Trophoblast cell (in vitro differentiated cells and primary cell): Measurements from ENCODE around the gene GNAS.

Source experiments
- DNase-seq, 2 donors: peaks; one replicate each; pipeline ENCODE4 v3.0.0-alpha.2; 2016
- H2AFZ ChIP-seq: 2 replicates; pipeline ENCODE4 v1.6.1; 2013; ENCODE audit warnings: low read length, moderate library complexity, mild to moderate bottlenecking; ENCODE audit not compliant: insufficient read depth, poor library complexity
- H2AK5ac ChIP-seq: 2 replicates; pipeline ENCODE4 v1.6.1; 2013; ENCODE audit warnings: mild to moderate bottlenecking, low read length
- H2BK120ac ChIP-seq: 2 replicates; pipeline ENCODE4 v1.6.1; 2013; ENCODE audit warnings: low read length, mild to moderate bottlenecking, moderate library complexity; ENCODE audit not compliant: insufficient read depth, poor library complexity
- H2BK12ac ChIP-seq: 2 replicates; pipeline ENCODE4 v1.6.1; 2013; ENCODE audit warnings: mild to moderate bottlenecking, low read length, moderate library complexity
- H2BK5ac ChIP-seq: 2 replicates; pipeline ENCODE4 v1.6.1; 2013; ENCODE audit warnings: low read length, low read depth, moderate library complexity, mild to moderate bottlenecking; ENCODE audit not compliant: poor library complexity
- H3K14ac ChIP-seq: 2 replicates; pipeline ENCODE4 v1.6.1; 2013; ENCODE audit warnings: mild to moderate bottlenecking, low read length
- H3K18ac ChIP-seq: 2 replicates; pipeline ENCODE4 v1.6.1; 2013; ENCODE audit warnings: mild to moderate bottlenecking, low read length
- H3K23ac ChIP-seq: 2 replicates; pipeline ENCODE4 v1.6.1; 2013; ENCODE audit warnings: low read length
- H3K27ac ChIP-seq: 2 replicates; pipeline ENCODE4 v1.5.1; 2013; ENCODE audit warnings: low read depth, mild to moderate bottlenecking, inconsistent platforms, low read length, moderate library complexity
- H3K27me3 ChIP-seq: 2 replicates; pipeline ENCODE4 v1.6.1; 2013; ENCODE audit warnings: inconsistent platforms, mild to moderate bottlenecking, low read length, moderate library complexity; ENCODE audit not compliant: insufficient read depth
- H3K36me3 ChIP-seq, 2 experiments: 1 replicate in 1 of 2; 2 replicates in 1 of 2; pipeline ENCODE4 v1.6.1; 2013; ENCODE audit warnings: low read length in 2 of 2, mild to moderate bottlenecking in 2 of 2, moderate library complexity in 1 of 2; ENCODE audit not compliant: insufficient read depth in 2 of 2, control insufficient read depth in 1 of 2
- H3K4ac ChIP-seq: 2 replicates; pipeline ENCODE4 v1.6.1; 2013; ENCODE audit warnings: low read depth, mild to moderate bottlenecking, low read length, moderate library complexity
- H3K4me1 ChIP-seq, 2 experiments: 1 replicate in 1 of 2; 2 replicates in 1 of 2; pipeline ENCODE4 v1.6.1; 2013; ENCODE audit warnings: low read length in 2 of 2, mild to moderate bottlenecking in 2 of 2, moderate library complexity in 1 of 2; ENCODE audit not compliant: insufficient read depth in 2 of 2, control insufficient read depth in 1 of 2
- H3K4me2 ChIP-seq: 2 replicates; pipeline ENCODE4 v1.6.1; 2013; ENCODE audit warnings: inconsistent platforms, mild to moderate bottlenecking, low read length, moderate library complexity
- H3K4me3 ChIP-seq: 2 replicates; pipeline ENCODE4 v1.5.1; 2013; ENCODE audit warnings: mild to moderate bottlenecking, low read depth, low read length, inconsistent platforms
- H3K79me1 ChIP-seq: one replicate; pipeline ENCODE4 v1.6.1; 2013; ENCODE audit warnings: low read length
- H3K79me2 ChIP-seq: 2 replicates; pipeline ENCODE4 v1.6.1; 2013; ENCODE audit warnings: low read length, mild to moderate bottlenecking; ENCODE audit not compliant: control insufficient read depth, insufficient read depth, poor library complexity
- H3K9ac ChIP-seq: 2 replicates; pipeline ENCODE4 v1.6.1; 2013; ENCODE audit warnings: mild to moderate bottlenecking, low read length
- H3K9me3 ChIP-seq: 2 replicates; pipeline ENCODE4 v1.6.1; 2013; ENCODE audit warnings: low read depth, mild to moderate bottlenecking, control low read depth, inconsistent platforms, low read length; ENCODE audit not compliant: insufficient read depth
- H4K12ac ChIP-seq: 2 replicates; pipeline ENCODE4 v1.6.1; 2013; ENCODE audit warnings: low read depth, mild to moderate bottlenecking, low read length, moderate library complexity
- H4K8ac ChIP-seq: 2 replicates; pipeline ENCODE4 v1.6.1; 2013; ENCODE audit warnings: low read depth, mild to moderate bottlenecking, low read length, moderate library complexity
- H4K91ac ChIP-seq: one replicate; pipeline ENCODE4 v1.6.1; 2013; ENCODE audit warnings: low read depth, mild to moderate bottlenecking, low read length, moderate library complexity
- WGBS: extraction: QIAGEN DNeasy Blood & Tissue Kit; methylation state at CpG from one replicate; pipeline ENCODE4 v1.1.7; 2013; ENCODE audit warnings: missing lambda C conversion rate; ENCODE audit not compliant: insufficient read length, insufficient coverage; ENCODE audit errors: extremely low coverage; 5-methylcytosine and 5-hydroxymethylcytosine counted together

GNAS gene

DNA sequence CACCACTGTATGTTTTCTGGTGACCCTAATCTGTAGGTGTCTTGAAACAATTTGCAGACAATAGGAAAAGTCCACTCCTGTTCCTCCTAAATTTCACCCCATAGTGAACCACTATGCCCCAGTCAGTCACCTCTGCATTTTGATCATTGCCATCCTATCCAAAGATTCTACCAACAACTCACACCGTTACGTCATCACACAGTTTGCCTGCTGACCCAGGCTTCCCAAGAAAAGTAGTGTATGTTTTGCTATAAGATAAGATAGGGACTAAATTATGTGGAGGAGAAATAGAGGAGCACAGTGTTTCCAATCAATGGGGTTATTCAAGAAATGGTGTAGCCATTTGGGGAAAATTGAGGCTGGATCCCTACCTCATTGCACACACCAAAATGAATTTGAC is 58.8 kb downstream of the GNAS start:
- no peak overlapping the region for H3K18ac ChIP-seq
- no peak overlapping the region for H3K9ac ChIP-seq
- no peaks in the 10 kb centered on the region for H3K9me3 ChIP-seq
- H3K4me3 ChIP-seq, result no peak overlapping the region
- no peak overlapping the region for H4K8ac ChIP-seq
- H3K4me2 ChIP-seq, result no peak overlapping the region
- H3K36me3 ChIP-seq, result peaks cover 24 to 46% of the 10 kb centered on the region in 2 experiments
- H2BK120ac ChIP-seq, result no peak overlapping the region
- H3K4me1 ChIP-seq, result peaks cover 0 to 2% of the 10 kb centered on the region in 2 experiments
- H3K79me1 ChIP-seq, result no peaks in the 10 kb centered on the region
- no peak for DNase-seq
- no peak overlapping the region for H2AFZ ChIP-seq
- no peak overlapping the region for H3K4ac ChIP-seq
- H3K79me2 ChIP-seq, result no peaks in the 10 kb centered on the region
- no peak overlapping the region for H4K91ac ChIP-seq
- no peak overlapping the region for H3K14ac ChIP-seq
- no peak overlapping the region for H3K27ac ChIP-seq
- no peak overlapping the region for H2AK5ac ChIP-seq
- H3K27me3 ChIP-seq, result no peaks in the 10 kb centered on the region
- H2BK12ac ChIP-seq, result no peak overlapping the region
- no CpG with 5 or more reads among the region's 2 CpGs for WGBS
- H4K12ac ChIP-seq, result no peak overlapping the region
- H2BK5ac ChIP-seq, result no peak overlapping the region
- H3K23ac ChIP-seq, result no peak overlapping the region

DNA sequence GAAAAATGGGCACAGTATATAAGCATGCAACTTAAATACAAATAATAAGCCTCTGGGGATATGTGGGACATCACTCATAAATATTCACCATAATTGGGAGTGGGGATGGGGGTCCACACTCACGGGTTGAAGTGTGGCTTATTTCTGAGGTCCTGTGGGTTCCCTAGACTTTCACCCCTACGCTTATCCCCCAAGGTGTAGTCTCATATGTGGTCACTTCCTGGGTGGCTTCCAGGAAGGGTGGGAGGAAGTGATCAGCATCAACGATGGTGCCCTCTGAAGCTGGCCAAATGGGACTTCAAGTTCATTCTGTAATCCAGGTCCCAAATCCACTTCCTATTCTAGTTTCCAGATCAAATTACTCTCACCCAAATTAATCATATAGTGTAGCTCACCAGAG is 59.5 kb downstream of the GNAS start:
- DNase-seq, result no peak
- Histone ChIP-seq H4K12ac (no peak overlapping the region), H2AFZ (no peak overlapping the region), H4K91ac (no peak overlapping the region), H3K14ac (no peak overlapping the region), H3K36me3 (peaks cover 21 to 41% of the 10 kb centered on the region in 2 experiments), H3K9me3 (no peaks in the 10 kb centered on the region), H3K79me2 (no peaks in the 10 kb centered on the region), H2BK120ac (no peak overlapping the region), H3K27ac (no peak overlapping the region), H3K4me1 (no peaks in the 10 kb centered on the region), H3K18ac (no peak overlapping the region), H2BK12ac (no peak overlapping the region), H3K23ac (no peak overlapping the region), H2BK5ac (no peak overlapping the region), H3K4me3 (no peak overlapping the region), H3K9ac (no peak overlapping the region), H4K8ac (no peak overlapping the region), H3K4me2 (no peak overlapping the region), H3K79me1 (no peaks in the 10 kb centered on the region), H3K27me3 (no peaks in the 10 kb centered on the region), H3K4ac (no peak overlapping the region), H2AK5ac (no peak overlapping the region)
- no CpG with 5 or more reads among the region's 3 CpGs for WGBS

GRCh38 chr20:58913079-58913478 is 60.6 kb downstream of the GNAS start:
- no peaks in the 10 kb centered on the region for H3K4me1 ChIP-seq
- no peaks in the 10 kb centered on the region for H3K79me1 ChIP-seq
- H2BK120ac ChIP-seq, result no peak overlapping the region
- no peak overlapping the region for H4K12ac ChIP-seq
- no peak overlapping the region for H4K91ac ChIP-seq
- H3K27ac ChIP-seq, result no peak overlapping the region
- peaks cover 21 to 33% of the 10 kb centered on the region in 2 experiments for H3K36me3 ChIP-seq
- no peak overlapping the region for H3K23ac ChIP-seq
- no peak overlapping the region for H2BK5ac ChIP-seq
- no peak overlapping the region for H3K4me2 ChIP-seq
- H3K4ac ChIP-seq, result no peak overlapping the region
- DNase-seq, result no peak
- no peak overlapping the region for H2AK5ac ChIP-seq
- no peak overlapping the region for H3K18ac ChIP-seq
- no peaks in the 10 kb centered on the region for H3K9me3 ChIP-seq
- H3K9ac ChIP-seq, result no peak overlapping the region
- WGBS, result no CpG with 5 or more reads among the region's 4 CpGs
- H2BK12ac ChIP-seq, result no peak overlapping the region
- no peak overlapping the region for H3K14ac ChIP-seq
- no peaks in the 10 kb centered on the region for H3K79me2 ChIP-seq
- H4K8ac ChIP-seq, result no peak overlapping the region
- H2AFZ ChIP-seq, result no peak overlapping the region
- no peak overlapping the region for H3K4me3 ChIP-seq
- no peaks in the 10 kb centered on the region for H3K27me3 ChIP-seq

GRCh38 chr20:58918621-58919020 is 66.1 kb downstream of the GNAS start:
- H3K4ac ChIP-seq, result no peak overlapping the region
- no peak overlapping the region for H4K12ac ChIP-seq
- no peaks in the 10 kb centered on the region for H3K79me2 ChIP-seq
- H3K9ac ChIP-seq, result no peak overlapping the region
- no peak overlapping the region for H2BK120ac ChIP-seq
- H3K18ac ChIP-seq, result no peak overlapping the region
- WGBS, result no CpG with 5 or more reads among the region's 6 CpGs
- H3K27ac ChIP-seq, result no peak overlapping the region
- peaks cover 2% of the 10 kb centered on the region for H3K9me3 ChIP-seq
- no peak overlapping the region for H3K14ac ChIP-seq
- H3K23ac ChIP-seq, result no peak overlapping the region
- no peak overlapping the region for H2AK5ac ChIP-seq
- no peaks in the 10 kb centered on the region for H3K79me1 ChIP-seq
- no peak overlapping the region for H4K8ac ChIP-seq
- no peaks in the 10 kb centered on the region for H3K27me3 ChIP-seq
- H2BK5ac ChIP-seq, result no peak overlapping the region
- no peak overlapping the region for H4K91ac ChIP-seq
- no peak overlapping the region for H3K4me2 ChIP-seq
- no peaks in the 10 kb centered on the region for H3K4me1 ChIP-seq
- DNase-seq, result no peak
- H3K4me3 ChIP-seq, result no peak overlapping the region
- H2BK12ac ChIP-seq, result no peak overlapping the region
- H2AFZ ChIP-seq, result no peak overlapping the region
- H3K36me3 ChIP-seq, result no peaks in the 10 kb centered on the region
